HEK293 (cell line): ENCODE measurements around the gene CREBBP.

ENCODE experiments used
- CTCF ChIA-PET: fragments of 350-600 bp; formaldehyde crosslinking; extraction: SDS; loops from one replicate; lab custom pipeline; 2021; ENCODE audit warnings: antibody characterized with exemption; lab: Yijun Ruan, JAX
- POLR2A ChIA-PET: fragments of 300-600 bp; formaldehyde crosslinking; extraction: SDS; loops from one replicate; lab custom pipeline; 2020; ENCODE audit warnings: antibody characterized with exemption, inconsistent platforms; lab: Yijun Ruan, JAX
- H3K27ac ChIP-seq: fragments of 200-500 bp; sonication (Bioruptor generic); 2 replicates; pipeline ENCODE4 v1.5.1; 2014; ENCODE audit warnings: low read depth, low read length, control low read depth, inconsistent platforms; ENCODE audit errors: extremely low read depth
- H3K36me3 ChIP-seq, 2 experiments: fragments of 200-500 bp in 1 of 2; sonication (Bioruptor generic) in 1 of 2; 1 replicate in 1 of 2; 2 replicates in 1 of 2; pipeline ENCODE4 v1.5.1; 2014 to 2017; ENCODE audit warnings: inconsistent platforms in 2 of 2, low read length in 2 of 2; ENCODE audit not compliant: control insufficient read depth in 2 of 2, insufficient read depth in 1 of 2
- H3K4me1 ChIP-seq: fragments of 200-500 bp; sonication (Bioruptor generic); 2 replicates; pipeline ENCODE4 v1.5.1; 2014; ENCODE audit warnings: mild to moderate bottlenecking, low read length, inconsistent platforms; ENCODE audit not compliant: control insufficient read depth, insufficient read depth
- H3K4me3 ChIP-seq: 2 replicates; pipeline ENCODE4 v1.5.1; 2011; ENCODE audit warnings: low read depth, mild to moderate bottlenecking, control low read depth, low read length, moderate library complexity
- H3K9me3 ChIP-seq: fragments of 200-500 bp; sonication (Bioruptor generic); 2 replicates; pipeline ENCODE4 v1.5.1; 2014; ENCODE audit warnings: low read depth, low read length, inconsistent platforms; ENCODE audit not compliant: control insufficient read depth, insufficient read depth
- PRDM6 ChIP-seq: fragments of 450-650 bp; formaldehyde crosslinking; IDR thresholded peaks from 2 replicates; pipeline ENCODE4 v1.5.1; 2017; ENCODE audit warnings: missing biosample characterization, missing genetic modification characterization
- SCRT2 ChIP-seq: fragments of 450-650 bp; formaldehyde crosslinking; IDR thresholded peaks from 2 replicates; pipeline ENCODE4 v1.5.1; 2016; ENCODE audit warnings: missing biosample characterization, missing genetic modification characterization
- SP3 ChIP-seq: fragments of 450-650 bp; formaldehyde crosslinking; IDR thresholded peaks from 2 replicates; pipeline ENCODE4 v1.5.1; 2016; ENCODE audit warnings: missing biosample characterization, missing genetic modification characterization
- YY2 ChIP-seq: fragments of 450-650 bp; formaldehyde crosslinking; IDR thresholded peaks from 2 replicates; pipeline ENCODE4 v1.5.1; 2016; ENCODE audit warnings: missing biosample characterization, missing genetic modification characterization
- ZBTB17 ChIP-seq: fragments of 450-650 bp; formaldehyde crosslinking; IDR thresholded peaks from 2 replicates; pipeline ENCODE4 v1.5.1; 2016; ENCODE audit warnings: missing biosample characterization, missing genetic modification characterization
- ZBTB49 ChIP-seq: fragments of 450-650 bp; formaldehyde crosslinking; IDR thresholded peaks from 2 replicates; pipeline ENCODE4 v1.5.1; 2016; ENCODE audit warnings: missing biosample characterization, missing genetic modification characterization, low read depth
- ZFP37 ChIP-seq: fragments of 450-650 bp; formaldehyde crosslinking; IDR thresholded peaks from 2 replicates; pipeline ENCODE4 v1.5.1; 2016; ENCODE audit warnings: missing biosample characterization, missing genetic modification characterization
- ZNF18 ChIP-seq: fragments of 450-650 bp; formaldehyde crosslinking; IDR thresholded peaks from 2 replicates; pipeline ENCODE4 v1.5.1; 2016; ENCODE audit warnings: missing biosample characterization, missing genetic modification characterization
- ZNF266 ChIP-seq: fragments of 450-650 bp; formaldehyde crosslinking; IDR thresholded peaks from 2 replicates; pipeline ENCODE4 v1.5.1; 2016; ENCODE audit warnings: missing biosample characterization, missing genetic modification characterization, low read depth
- ZNF324 ChIP-seq: fragments of 450-650 bp; formaldehyde crosslinking; IDR thresholded peaks from 2 replicates; pipeline ENCODE4 v1.5.1; 2016; ENCODE audit warnings: missing biosample characterization, missing genetic modification characterization
- ZNF354C ChIP-seq: fragments of 450-650 bp; formaldehyde crosslinking; IDR thresholded peaks from 2 replicates; pipeline ENCODE4 v1.5.1; 2016; ENCODE audit warnings: missing biosample characterization, missing genetic modification characterization, low read depth, borderline replicate concordance
- ZNF362 ChIP-seq: fragments of 450-650 bp; formaldehyde crosslinking; IDR thresholded peaks from 2 replicates; pipeline ENCODE4 v1.5.1; 2016; ENCODE audit warnings: missing biosample characterization, missing genetic modification characterization
- ZNF501 ChIP-seq: fragments of 450-650 bp; formaldehyde crosslinking; IDR thresholded peaks from 2 replicates; pipeline ENCODE4 v1.5.1; 2016; ENCODE audit warnings: missing biosample characterization, missing genetic modification characterization
- ZSCAN16 ChIP-seq: fragments of 450-650 bp; formaldehyde crosslinking; IDR thresholded peaks from 2 replicates; pipeline ENCODE4 v1.5.1; 2016; ENCODE audit warnings: missing biosample characterization, missing genetic modification characterization
- ZSCAN23 ChIP-seq: fragments of 450-650 bp; formaldehyde crosslinking; IDR thresholded peaks from 2 replicates; pipeline ENCODE4 v1.5.1; 2016; ENCODE audit warnings: missing biosample characterization, missing genetic modification characterization
- ZXDB ChIP-seq: fragments of 450-650 bp; formaldehyde crosslinking; IDR thresholded peaks from 2 replicates; pipeline ENCODE4 v1.5.1; 2016; ENCODE audit warnings: missing biosample characterization, missing genetic modification characterization

Gene CREBBP

GRCh38 chr16:3745751-3746355, 134.7 kb downstream of the CREBBP start:
- Histone ChIP-seq H3K4me3 (no peak overlapping the region), H3K36me3 (peaks cover 17 to 84% of the 10 kb centered on the region in 2 experiments), H3K4me1 (no peaks in the 10 kb centered on the region), H3K9me3 (no peaks in the 10 kb centered on the region), H3K27ac (no peak overlapping the region)
- ChIA-PET CTCF (interaction anchor here (1.1 kb wide), 1 partner anchor 21 kb away, joined by 5 read pairs; no protein-coding TSS in a partner anchor), POLR2A (interaction anchor here (1.7 kb wide), 1 partner anchor 29 kb away, joined by 6 read pairs; the partner anchor contains the start of gene TRAP1)
- no peak for TF ChIP-seq ZNF354C
- TF ChIP-seq ZBTB17 (tag by site-specific recombination), result no peak
- no peak for TF ChIP-seq ZXDB (tag by site-specific recombination)
- TF ChIP-seq ZFP37 (tag by site-specific recombination), result no peak
- no peak for TF ChIP-seq ZSCAN16 (tag by site-specific recombination)
- TF ChIP-seq ZNF266 (tag by site-specific recombination), result no peak
- no peak for TF ChIP-seq ZBTB49
- TF ChIP-seq ZNF18 (tag by site-specific recombination), result no peak

- no peak overlapping the region for H3K4me3 ChIP-seq
- TF ChIP-seq ZSCAN23 (tag by site-specific recombination) (no peak), SCRT2 (tag by site-specific recombination) (0 out of 2 replicates have a peak, but pooled peaks have one; percentile 21)
- TF ChIP-seq, all 188 proteins: peak for 1
- H3K4me1 ChIP-seq, result no peaks in the 10 kb centered on the region
- CTCF ChIA-PET, result interaction anchor here (0.6 kb wide), 1 partner anchor 331 kb away, joined by 6 read pairs; no protein-coding TSS in a partner anchor
- POLR2A ChIA-PET, result no interaction called here
- H3K36me3 ChIP-seq, result peaks cover 8 to 90% of the 10 kb centered on the region in 2 experiments
- H3K9me3 ChIP-seq, result no peaks in the 10 kb centered on the region
- no peak overlapping the region for H3K27ac ChIP-seq
Observed at GRCh38 chr16:3744018-3744417, 136.5 kb downstream of the CREBBP start.

- no peaks in the 10 kb centered on the region for H3K4me1 ChIP-seq
- TF ChIP-seq YY2 (tag by site-specific recombination) (no peak), PRDM6 (tag by site-specific recombination) (no peak), ZNF501 (no peak), ZNF324 (tag by site-specific recombination) (no peak), ZNF362 (tag by site-specific recombination) (no peak), SP3 (tag by site-specific recombination) (no peak)
- no peak overlapping the region for H3K4me3 ChIP-seq
- POLR2A ChIA-PET, result no interaction called here
- H3K27ac ChIP-seq, result no peak overlapping the region
- H3K36me3 ChIP-seq, result peaks cover 11 to 93% of the 10 kb centered on the region in 2 experiments
- H3K9me3 ChIP-seq, result no peaks in the 10 kb centered on the region
- CTCF ChIA-PET, result no interaction called here
Observed at GRCh38 chr16:3740934-3741333, 139.6 kb downstream of the CREBBP start.
